Esophagus muscularis mucosa (tissue), 4 donors: ENCODE data around the gene PROP1. TPM values are rescaled to one million over a fixed set of nuclear protein-coding genes. Genes with fewer than 3 reads are reported as not detected.

Source experiments
- DNase-seq: peaks from one replicate; pipeline ENCODE4 v3.0.0-alpha.2; 2017; ENCODE audit errors: extremely low spot score
- H3K27ac ChIP-seq, 4 donors: fragments of 200-600 bp; sonication (generic); replicated peaks in 1 of 4; 1 replicate in 3 of 4; 2 replicates in 1 of 4; pipeline ENCODE4 v1.5.1; 2016 to 2019; ENCODE audit warnings: mild to moderate bottlenecking in 1 of 4
- H3K27me3 ChIP-seq, 4 donors: fragments of 200-600 bp; sonication (generic); one replicate each; pipeline versions ENCODE4 v1.5.1 to v1.6.0; 2016 to 2019
- H3K36me3 ChIP-seq, 4 donors: fragments of 200-600 bp; sonication (generic); one replicate each; pipeline ENCODE4 v1.5.1; 2016 to 2019
- H3K4me1 ChIP-seq, 4 donors: fragments of 200-600 bp; sonication (generic); one replicate each; pipeline ENCODE4 v1.5.1; 2016 to 2019
- H3K4me3 ChIP-seq, 4 donors: fragments of 200-600 bp; sonication (generic); 1 replicate in 2 of 4; 2 replicates in 2 of 4; pipeline ENCODE4 v1.5.1; 2016 to 2019; ENCODE audit warnings: mild to moderate bottlenecking in 4 of 4, moderate library complexity in 1 of 4
- H3K9me3 ChIP-seq, 4 donors: fragments of 200-600 bp; sonication (generic); 1 replicate in 3 of 4; 2 replicates in 1 of 4; pipeline ENCODE4 v1.5.1; 2016 to 2019
- CTCF ChIP-seq, 3 experiments: fragments of 200-600 bp in 2 of 3; fragments of 450-650 bp in 1 of 3; sonication (generic) in 2 of 3; IDR thresholded peaks; one replicate each; pipeline ENCODE4 v1.5.1; 2017 to 2019; ENCODE audit warnings: antibody characterized with exemption in 3 of 3, mild to moderate bottlenecking in 2 of 3, moderate library complexity in 1 of 3
- EP300 ChIP-seq: sonication (generic); formaldehyde crosslinking; IDR thresholded peaks from one replicate; pipeline ENCODE4 v1.6.1; 2017; ENCODE audit warnings: antibody characterized with exemption
- POLR2A ChIP-seq: fragments of 450-650 bp; IDR thresholded peaks from one replicate; pipeline ENCODE4 v1.6.1; 2017; ENCODE audit warnings: antibody characterized with exemption, moderate library complexity, mild to moderate bottlenecking, low read depth
- POLR2AphosphoS5 ChIP-seq, 2 donors: sonication (generic); formaldehyde crosslinking; IDR thresholded peaks; one replicate each; pipeline ENCODE4 v1.6.1; 2017; ENCODE audit warnings: antibody characterized with exemption in 2 of 2
- WGBS: methylation state at CpG from one replicate; pipeline ENCODE4 v1.1.5; 2018; 5-methylcytosine and 5-hydroxymethylcytosine counted together
- intact Hi-C: fragments of 100-400 bp; cut with DNase I; formaldehyde crosslinking; loops from one replicate; pipeline ENCODE4 v1.15.1; 2023
- total RNA-seq, 4 donors: library from RNA; depleted of rRNA; stranded (reverse); fragments of >200 nt; gene quantifications; one replicate each; pipeline versions ENCODE4 v1.1.0 to v1.2.1, GENCODE V29; 2016

PROP1 gene
- total RNA-seq, 4 donors from 2014 or later: not detected

GRCh38 chr5:177985430-177986040 lies 10.5 kb downstream of the PROP1 start:
- Histone ChIP-seq H3K9me3 (no peaks in the 10 kb centered on the region), H3K27me3 (peaks cover 0 to 84% (median 30%) of the 10 kb centered on the region in 4 donors), H3K4me1 (peaks cover 0 to 7% (median 3%) of the 10 kb centered on the region in 4 donors), H3K27ac (no peak overlapping the region), H3K36me3 (no peaks in the 10 kb centered on the region), H3K4me3 (no peak overlapping the region)
- intact Hi-C loops: no loop called here
- WGBS: 29% methylated on average over 26 of the region's 50 CpGs
- TF ChIP-seq POLR2A (no peak), CTCF (IDR thresholded peaks at IDR 0.05) (no peak), POLR2AphosphoS5 (IDR thresholded peaks at IDR 0.05) (no peak), EP300 (no peak)
- DNase-seq: peak; percentile 70

- Histone ChIP-seq H3K27me3 (peaks cover 0 to 82% (median 30%) of the 10 kb centered on the region in 4 donors), H3K27ac (no peak overlapping the region), H3K4me3 (no peak overlapping the region), H3K4me1 (peaks cover 0 to 7% (median 3%) of the 10 kb centered on the region in 4 donors), H3K9me3 (no peaks in the 10 kb centered on the region), H3K36me3 (no peaks in the 10 kb centered on the region)
- 2% methylated on average over 35 of the region's 47 CpGs for WGBS
- intact Hi-C loops: no loop called here
- peak; percentile 81 for DNase-seq
- TF ChIP-seq POLR2A: no peak
- TF ChIP-seq POLR2AphosphoS5 (IDR thresholded peaks at IDR 0.05): no peak
- no peak for TF ChIP-seq EP300
- no peak for TF ChIP-seq CTCF (IDR thresholded peaks at IDR 0.05)
Observed at GRCh38 chr5:177984584-177985206, 11.3 kb downstream of the PROP1 start.

GRCh38 chr5:177983763-177984583 lies 12.1 kb downstream of the PROP1 start:
- Histone ChIP-seq H3K27ac (no peak overlapping the region), H3K36me3 (no peaks in the 10 kb centered on the region), H3K9me3 (no peaks in the 10 kb centered on the region), H3K27me3 (peaks cover 0 to 76% (median 30%) of the 10 kb centered on the region in 4 donors), H3K4me3 (no peak overlapping the region), H3K4me1 (peaks cover 0 to 7% (median 3%) of the 10 kb centered on the region in 4 donors)
- intact Hi-C loops: no loop called here
- DNase-seq: peak; percentile 53
- WGBS: 55% methylated on average over 12 of the region's 46 CpGs
- TF ChIP-seq POLR2A (no peak), EP300 (no peak), POLR2AphosphoS5 (IDR thresholded peaks at IDR 0.05) (no peak), CTCF (IDR thresholded peaks at IDR 0.05) (no peak)

- Histone ChIP-seq H3K4me3 (no peak overlapping the region), H3K27ac (no peak overlapping the region), H3K27me3 (peaks cover 0 to 77% (median 30%) of the 10 kb centered on the region in 4 donors), H3K36me3 (no peaks in the 10 kb centered on the region), H3K4me1 (peaks cover 0 to 7% (median 3%) of the 10 kb centered on the region in 4 donors), H3K9me3 (no peaks in the 10 kb centered on the region)
- TF ChIP-seq POLR2A (no peak), EP300 (no peak), CTCF (IDR thresholded peaks at IDR 0.05) (no peak), POLR2AphosphoS5 (IDR thresholded peaks at IDR 0.05) (no peak)
- WGBS: 88% methylated on average over 4 of the region's 5 CpGs
- peak; percentile 62 for DNase-seq
- intact Hi-C loops: no loop called here
Observed at GRCh38 chr5:177982956-177983355, 13.1 kb downstream of the PROP1 start.
